ENCODE data around the gene ST6GALNAC4.
A peak's percentile ranks its signal among the peaks of the same experiment; 100 is the strongest.

Gene ST6GALNAC4

GRCh38 chr9:127910613-127911205 lies 6.1 kb downstream of the ST6GALNAC4 start:
- no peak for DNase-seq

GRCh38 chr9:127909839-127910273 lies 7.0 kb downstream of the ST6GALNAC4 start:
- no peak for DNase-seq

- no peak for DNase-seq
Observed at GRCh38 chr9:127908660-127908926, 8.2 kb downstream of the ST6GALNAC4 start.

GRCh38 chr9:127907867-127908659 lies 8.8 kb downstream of the ST6GALNAC4 start:
- DNase-seq, result no peak

GRCh38 chr9:127905788-127906191 lies 11.1 kb downstream of the ST6GALNAC4 start:
- no peak for DNase-seq

GRCh38 chr9:127905004-127905728 lies 11.7 kb downstream of the ST6GALNAC4 start:
- peak; percentile 75 for DNase-seq

- peak; percentile 75 for DNase-seq
Observed at GRCh38 chr9:127904561-127905003, 12.3 kb downstream of the ST6GALNAC4 start.

- DNase-seq, result peak; percentile 70
Observed at GRCh38 chr9:127903557-127904475, 13.0 kb downstream of the ST6GALNAC4 start.

GRCh38 chr9:127899128-127899943 lies 17.5 kb downstream of the ST6GALNAC4 start, which contains the start of gene ST6GALNAC6:
TSS of gene ST6GALNAC6 (minus strand) at chr9:127899603. CDS start at chr9:127897981, 1,622 bp downstream.
- peak; percentile 60 for DNase-seq

- DNase-seq, result no peak
Observed at GRCh38 chr9:127898433-127899127, 18.3 kb downstream of the ST6GALNAC4 start.

GRCh38 chr9:127897193-127897692 lies 19.6 kb downstream of the ST6GALNAC4 start:
- no peak for DNase-seq

GRCh38 chr9:127896395-127897192 lies 20.2 kb downstream of the ST6GALNAC4 start:
- DNase-seq, result no peak

GRCh38 chr9:127895811-127896210 lies 21.0 kb downstream of the ST6GALNAC4 start:
- no peak for DNase-seq

- DNase-seq, result no peak
Observed at GRCh38 chr9:127893392-127893791, 23.4 kb downstream of the ST6GALNAC4 start.

- DNase-seq, result no peak
Observed at GRCh38 chr9:127892831-127893230, 24.0 kb downstream of the ST6GALNAC4 start.

GRCh38 chr9:127890053-127890452 lies 26.8 kb downstream of the ST6GALNAC4 start:
- DNase-seq, result no peak

- DNase-seq, result no peak
Observed at GRCh38 chr9:127887792-127888191, 29.0 kb downstream of the ST6GALNAC4 start.

- DNase-seq, result no peak
Observed at GRCh38 chr9:127886401-127886972, 30.4 kb downstream of the ST6GALNAC4 start.

GRCh38 chr9:127885508-127886281 lies 31.1 kb downstream of the ST6GALNAC4 start:
- no peak for DNase-seq

Data from KG1 (cell line).